ENCODE results near the gene NRXN3. TPM values are rescaled to one million over a fixed set of nuclear protein-coding genes. Genes with fewer than 3 reads are reported as not detected.

The NRXN3 gene
- total and polyA plus RNA-seq, 2 of the 4 experiments (the other 2 are of a cell fraction): 4.8 to 25.1 TPM

DNA sequence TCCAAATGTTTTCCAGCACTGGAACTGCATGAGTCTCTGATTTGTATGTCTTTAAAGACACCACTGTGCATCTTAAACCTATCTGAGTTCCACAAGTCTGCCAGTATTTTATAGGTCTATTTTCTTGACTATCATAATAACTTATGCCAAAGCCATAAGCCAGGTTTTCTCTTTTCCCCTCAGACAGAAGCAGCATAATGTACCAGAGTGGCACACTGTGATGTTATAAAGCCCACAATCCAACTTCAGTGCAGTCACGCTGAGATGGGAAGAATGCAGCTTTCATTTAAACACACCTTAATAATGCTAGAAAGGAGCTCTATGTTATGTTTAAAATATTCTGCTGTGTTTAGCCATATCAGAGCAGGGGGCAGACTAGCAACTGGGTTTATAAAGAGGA, 1117.8 kb downstream of the NRXN3 start:
- H3K27me3 ChIP-seq (ENCODE audit: control insufficient read depth, insufficient read depth, low read length): no peaks in the 10 kb centered on the region
- H3K9ac ChIP-seq (ENCODE audit: low read depth, low read length): no peak overlapping the region
- no peak for ATAC-seq (ENCODE audit: low read depth)
- TF ChIP-seq NFE2L2 (IDR thresholded peaks at IDR 0.05; ENCODE audit: low read depth, low read length) (no peak), BHLHE40 (IDR thresholded peaks at IDR 0.05; ENCODE audit: low read depth, low read length) (no peak), RAD21 (IDR thresholded peaks at IDR 0.05; ENCODE audit: low read length) (no peak), CEBPB (IDR thresholded peaks at IDR 0.05; ENCODE audit: low read depth, low read length) (no peak), CHD1 (IDR thresholded peaks at IDR 0.05; ENCODE audit: low read depth, low read length) (no peak)
- TF ChIP-seq, protein P1, sequence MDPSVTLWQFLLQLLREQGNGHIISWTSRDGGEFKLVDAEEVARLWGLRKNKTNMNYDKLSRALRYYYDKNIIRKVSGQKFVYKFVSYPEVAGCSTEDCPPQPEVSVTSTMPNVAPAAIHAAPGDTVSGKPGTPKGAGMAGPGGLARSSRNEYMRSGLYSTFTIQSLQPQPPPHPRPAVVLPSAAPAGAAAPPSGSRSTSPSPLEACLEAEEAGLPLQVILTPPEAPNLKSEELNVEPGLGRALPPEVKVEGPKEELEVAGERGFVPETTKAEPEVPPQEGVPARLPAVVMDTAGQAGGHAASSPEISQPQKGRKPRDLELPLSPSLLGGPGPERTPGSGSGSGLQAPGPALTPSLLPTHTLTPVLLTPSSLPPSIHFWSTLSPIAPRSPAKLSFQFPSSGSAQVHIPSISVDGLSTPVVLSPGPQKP (IDR thresholded peaks at IDR 0.05; ENCODE audit: borderline replicate concordance, low read depth, low read length): no peak
- intact Hi-C loops (cut with micrococcal nuclease): no loop called here
- no peak overlapping the region for H3K14ac ChIP-seq (replicated peaks; ENCODE audit: low read depth, low read length)
- H3K56ac ChIP-seq (ENCODE audit: extremely low read depth, insufficient read depth, low read length): no peak overlapping the region
- no peak overlapping the region for H2BK120ac ChIP-seq (ENCODE audit: low read depth, low read length)
- WGBS, 2 experiments (ENCODE audit: extremely low coverage in 2 of 2, insufficient read length in 1 of 2): no CpG with 5 or more reads among the region's 1 CpG
- H3K23ac ChIP-seq (ENCODE audit: low read depth, low read length): no peak overlapping the region
- no peak overlapping the region for H3K4me2 ChIP-seq (ENCODE audit: low read depth, low read length)
- no peaks in the 10 kb centered on the region; a peak in 1 of 4 replicates for H3K79me1 ChIP-seq (ENCODE audit: low read depth in 1 of 2, low read length in 2 of 2)
- H3K4ac ChIP-seq (ENCODE audit: low read depth, low read length): no peak overlapping the region
- H3K27ac ChIP-seq (ENCODE audit: insufficient read depth, low read length): no peak overlapping the region
- no peak overlapping the region for H4K8ac ChIP-seq (ENCODE audit: low read depth in 2 of 2, low read length in 2 of 2)
- no peak overlapping the region for H2BK20ac ChIP-seq (ENCODE audit: low read depth, low read length)
- no peak overlapping the region for H3K18ac ChIP-seq (ENCODE audit: low read depth, low read length)
- H3K36me3 ChIP-seq (ENCODE audit: control insufficient read depth, insufficient read depth, low read length): no peaks in the 10 kb centered on the region
- in situ Hi-C loops (cut with MboI; ENCODE audit: low sequenced_read_pairs): no loop called here
- DNase-seq: no peak
- no peak overlapping the region for H2AK9ac ChIP-seq (replicated peaks; ENCODE audit: low read depth, low read length, poor library complexity)
- BruUV-seq (replicated peaks): no TSS peak
- H2AFZ ChIP-seq (replicated peaks; ENCODE audit: low read length, poor library complexity): no peak overlapping the region
- no peaks in the 10 kb centered on the region; the same call in 1 of the 2 replicates for H3K4me1 ChIP-seq (ENCODE audit: control insufficient read depth, insufficient read depth, low read length)
- POLR2A ChIA-PET (ENCODE audit: unreplicated experiment): no interaction called here
- no peak overlapping the region for H4K5ac ChIP-seq (ENCODE audit: low read depth, low read length)
- H2AK5ac ChIP-seq (ENCODE audit: low read depth, low read length): no peak overlapping the region
- no peaks in the 10 kb centered on the region for H4K20me1 ChIP-seq (ENCODE audit: insufficient read depth, low read length)
- no peak overlapping the region for H3K4me3 ChIP-seq (ENCODE audit: insufficient read depth, low read depth, low read length)
- CTCF ChIA-PET: no interaction called here
- H3K9me3 ChIP-seq (ENCODE audit: control insufficient read depth, insufficient read depth, low read length): no peaks in the 10 kb centered on the region
- H3K9me1 ChIP-seq (ENCODE audit: insufficient read depth, low read length): no peaks in the 10 kb centered on the region; the same call in 1 of the 2 replicates
- no peak overlapping the region for H4K91ac ChIP-seq (ENCODE audit: insufficient read depth, low read depth, low read length)
- no peak overlapping the region for H2BK5ac ChIP-seq (ENCODE audit: low read depth, low read length, poor library complexity, severe bottlenecking)
- H2BK15ac ChIP-seq (ENCODE audit: low read depth, low read length): no peak overlapping the region
- dilution Hi-C loops (cut with HindIII; ENCODE audit: low sequenced_read_pairs, unreplicated experiment): no loop called here

Measured in IMR-90 (cell line).